ENCODE data around the gene SLC16A12.

The SLC16A12 gene

GRCh38 chr10:89535171-89536012 lies at the start of gene SLC16A12:
SLC16A12 (minus strand) TSS chr10:89535594; CDS start chr10:89462578, 73,016 bp downstream.
- no peak for DNase-seq

DNA sequence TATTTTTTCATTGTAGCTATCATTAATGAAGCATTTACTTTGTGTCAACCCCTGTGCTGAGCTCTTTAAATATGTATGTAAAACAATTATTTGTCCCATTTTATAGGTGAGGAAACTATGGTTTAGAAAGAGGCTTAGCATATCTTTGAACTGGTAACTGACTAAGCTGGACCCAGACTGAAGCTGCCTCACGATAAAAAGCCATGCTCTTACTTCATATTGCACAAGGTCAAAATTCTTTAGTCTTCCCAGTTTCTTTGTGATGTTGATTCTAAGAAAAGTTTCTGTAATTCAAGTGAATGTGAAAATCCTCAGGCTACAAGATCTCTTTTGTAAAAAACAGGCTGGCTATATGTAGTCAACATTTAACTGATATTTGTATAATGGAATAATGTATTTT lies 46.6 kb upstream of the SLC16A12 start:
- DNase-seq: no peak

- no peak for DNase-seq
Observed at GRCh38 chr10:89580243-89580642, 44.8 kb upstream of the SLC16A12 start.

DNA sequence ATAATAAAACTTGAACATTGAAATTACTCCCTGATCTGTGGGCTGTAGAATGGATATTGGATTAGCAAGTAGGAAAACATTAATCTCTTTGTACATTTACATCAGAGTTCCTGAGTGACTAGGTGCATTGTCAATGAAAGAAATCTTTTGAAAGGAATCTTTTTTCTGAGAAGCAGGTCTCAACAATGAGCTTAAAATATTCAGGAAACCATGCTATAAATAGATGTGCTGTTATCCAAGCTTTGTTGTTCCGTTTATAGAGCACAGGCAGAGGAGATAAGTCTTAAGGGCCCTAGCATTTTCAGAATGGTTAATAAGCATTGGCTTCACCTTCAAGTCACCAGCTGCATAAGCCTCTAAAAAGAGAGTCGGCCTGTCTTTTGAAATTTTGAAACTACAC lies 41.3 kb upstream of the SLC16A12 start:
- no peak for DNase-seq

DNA sequence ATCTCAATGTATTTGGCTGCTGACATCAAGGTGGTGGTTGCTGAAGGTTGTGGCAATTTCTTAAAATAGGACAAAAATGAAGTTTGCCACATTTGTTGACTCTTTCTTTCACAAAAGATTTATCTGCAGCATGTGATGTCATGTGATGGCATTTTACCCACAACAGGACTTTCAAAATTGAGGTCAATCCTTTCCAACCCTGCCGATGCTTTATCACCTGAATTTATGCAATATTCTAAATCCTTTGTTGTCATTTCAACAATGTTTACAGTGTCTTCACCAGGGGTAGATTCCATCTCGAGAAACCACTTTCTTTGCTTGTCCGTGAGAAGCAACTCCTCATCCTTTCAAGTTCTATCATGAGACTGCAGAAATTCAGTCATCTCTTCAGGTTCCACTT lies 40.6 kb upstream of the SLC16A12 start:
- DNase-seq: no peak

- no peak for DNase-seq
Observed at GRCh38 chr10:89575031-89575430, 39.6 kb upstream of the SLC16A12 start.

GRCh38 chr10:89574368-89574767 lies 39.0 kb upstream of the SLC16A12 start:
- DNase-seq: no peak

GRCh38 chr10:89567576-89568245 lies 32.3 kb upstream of the SLC16A12 start:
- no peak for DNase-seq

DNA sequence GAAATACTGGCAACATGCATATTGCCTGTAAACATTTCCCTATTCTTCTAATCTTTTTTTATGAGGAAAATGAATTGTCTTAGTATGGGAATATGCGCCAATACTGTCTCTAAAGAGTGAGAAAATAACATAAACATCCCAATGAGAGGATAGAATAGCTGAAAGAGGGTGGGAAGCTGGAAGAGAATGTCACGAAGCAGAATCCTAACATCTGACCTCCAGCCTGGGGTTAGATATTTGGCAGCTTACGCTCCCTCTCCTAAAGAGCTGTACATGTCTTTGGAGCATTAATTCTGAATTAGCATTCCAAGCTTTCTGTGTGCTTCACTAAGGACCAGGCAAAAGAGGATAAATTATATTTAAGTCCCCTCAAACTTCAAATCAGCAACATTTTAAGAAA lies 31.6 kb upstream of the SLC16A12 start:
- DNase-seq: no peak

- no peak for DNase-seq
Observed at GRCh38 chr10:89566095-89566950, 30.9 kb upstream of the SLC16A12 start.

GRCh38 chr10:89565180-89565579 lies 29.8 kb upstream of the SLC16A12 start:
- DNase-seq: no peak

- no peak for DNase-seq
Observed at GRCh38 chr10:89563861-89564478, 28.6 kb upstream of the SLC16A12 start.

DNA sequence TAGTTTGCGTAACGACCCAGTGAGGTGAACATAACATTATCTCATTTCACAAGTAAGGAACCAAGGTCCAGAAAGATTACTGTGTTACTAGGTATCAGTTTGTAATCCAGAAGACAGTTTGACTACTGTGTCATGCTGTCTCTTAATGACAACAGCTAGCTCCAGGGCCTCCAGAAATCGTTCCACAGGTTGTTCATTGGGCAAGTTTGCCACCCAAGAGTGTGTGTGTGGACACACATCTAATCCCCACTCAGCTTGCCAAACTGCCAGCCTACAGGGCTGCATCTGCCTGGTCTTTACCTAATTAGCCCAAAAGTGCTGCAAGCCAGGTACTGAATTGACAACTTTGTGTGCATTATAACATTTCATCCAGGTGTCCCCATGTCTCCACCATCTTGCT lies 27.9 kb upstream of the SLC16A12 start:
- no peak for DNase-seq

DNA sequence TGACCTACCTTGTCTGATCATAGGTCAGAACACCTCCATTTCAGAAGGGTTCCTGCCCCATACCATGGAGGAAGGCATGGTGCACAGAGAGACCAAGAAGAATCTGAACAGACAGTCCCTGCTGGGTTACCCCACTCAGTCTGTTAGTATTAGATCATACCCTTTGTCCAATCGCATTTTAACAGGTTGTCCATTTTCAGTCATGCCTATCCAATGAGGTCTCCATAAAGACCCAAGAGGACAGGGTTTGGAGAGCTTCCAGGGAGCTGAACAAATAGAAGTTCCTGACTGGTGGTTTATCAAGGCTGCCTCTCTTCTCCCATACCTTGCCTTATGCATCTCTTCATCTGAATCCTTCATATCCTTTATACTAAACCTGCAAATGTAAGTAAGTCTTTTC lies 21.2 kb upstream of the SLC16A12 start:
- no peak for DNase-seq

GRCh38 chr10:89555688-89556445 lies 20.5 kb upstream of the SLC16A12 start:
- DNase-seq: no peak

- DNase-seq: no peak
Observed at GRCh38 chr10:89554433-89554832, 19.0 kb upstream of the SLC16A12 start.

- DNase-seq: no peak
Observed at GRCh38 chr10:89553064-89553734, 17.8 kb upstream of the SLC16A12 start.

DNA sequence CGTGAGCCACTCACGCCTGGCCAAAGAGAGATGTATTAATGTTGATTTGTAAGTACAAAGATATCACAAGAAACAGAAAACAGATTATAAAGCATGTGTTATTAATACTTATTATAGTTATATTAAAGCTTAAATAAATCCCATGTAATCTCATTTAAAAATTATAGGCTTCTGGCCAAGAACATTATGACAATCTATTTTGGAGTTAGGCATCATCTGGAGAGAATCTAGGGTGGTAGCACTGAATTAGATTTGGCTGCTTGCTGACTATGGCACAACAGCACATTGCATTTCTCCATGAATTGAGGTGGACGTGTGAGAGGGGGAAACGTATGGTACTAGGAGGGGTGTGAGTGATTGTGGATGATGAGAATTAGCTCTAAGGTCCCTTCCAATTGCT lies 16.8 kb upstream of the SLC16A12 start:
- DNase-seq: no peak

DNA sequence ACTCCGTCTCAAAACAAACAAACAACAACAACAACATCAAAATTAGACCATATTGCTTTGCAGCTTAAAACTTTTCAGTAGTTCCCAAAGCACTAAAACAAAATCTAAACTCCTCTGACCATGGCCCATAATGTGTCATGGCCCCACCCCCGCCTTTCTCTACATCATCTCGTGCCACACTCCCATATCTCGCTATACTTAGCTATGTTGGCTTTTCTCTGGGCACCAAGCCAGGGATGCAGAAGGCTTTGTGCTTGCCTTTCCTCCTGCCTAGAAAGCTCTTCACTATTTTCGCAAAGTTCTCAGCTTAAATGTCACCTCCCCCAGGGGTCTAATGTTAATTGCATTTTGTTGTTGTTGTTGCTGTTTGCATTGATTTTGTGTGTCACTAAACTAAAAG lies 15.1 kb upstream of the SLC16A12 start:
- no peak for DNase-seq

DNA sequence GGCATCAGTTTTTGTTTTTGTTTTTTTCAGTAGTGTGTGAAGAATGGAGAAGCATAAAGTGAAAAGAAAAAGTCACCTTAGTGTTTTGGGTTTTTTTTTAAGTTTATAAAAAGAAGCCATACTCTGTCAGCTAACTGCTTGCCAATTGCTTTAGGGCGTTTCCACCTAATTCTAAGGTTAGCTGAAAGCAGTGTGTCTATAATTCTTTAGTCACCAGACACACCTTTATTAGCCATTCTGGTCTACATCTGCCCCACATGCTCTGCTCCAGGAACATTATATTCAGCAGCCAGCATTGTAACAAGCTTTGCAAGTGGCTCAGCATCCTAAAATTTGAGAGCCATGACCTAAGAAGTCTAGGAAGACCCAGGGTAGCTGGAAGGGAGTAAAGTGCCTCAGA lies 14.1 kb upstream of the SLC16A12 start:
- no peak for DNase-seq

DNA sequence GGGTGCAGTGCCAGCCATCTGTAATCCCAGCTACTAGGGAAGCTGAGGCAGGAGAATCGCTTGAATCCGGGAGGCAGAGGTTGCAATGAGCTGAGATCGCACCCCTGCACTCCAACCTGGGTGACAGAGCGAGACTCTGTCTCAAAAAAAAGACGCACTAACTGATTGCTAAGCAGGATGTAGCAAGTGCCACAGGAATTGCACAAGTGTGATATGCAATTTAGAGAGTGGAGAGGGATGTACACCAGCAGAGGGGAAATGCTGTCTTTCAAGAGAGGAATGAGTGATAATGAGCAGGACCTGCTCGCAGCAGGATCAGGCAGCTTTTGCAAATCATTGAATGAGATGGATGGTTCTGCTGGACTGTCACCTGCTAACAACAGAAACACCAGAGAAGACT lies 13.3 kb upstream of the SLC16A12 start:
- no peak for DNase-seq

All from NCI-H510A (cell line).